Measurements from ENCODE around the gene KASH5. TPM values are rescaled to one million over a fixed set of nuclear protein-coding genes. Genes with fewer than 3 reads are reported as not detected.

Gene KASH5
- total and polyA plus RNA-seq, 4 donors, result 0.52 to 2.9 (median 1.5) TPM; not detected in 1

- peaks cover 12 to 33% (median 28%) of the 10 kb centered on the region in 4 donors for H3K36me3 ChIP-seq (ENCODE audit: control insufficient read depth in 4 of 4, insufficient read depth in 4 of 4, low read length in 4 of 4)
- TF ChIP-seq CTCF (IDR thresholded peaks at IDR 0.05; ENCODE audit: control extremely low read depth, extremely low read depth), result no peak
- ATAC-seq (ENCODE audit: insufficient read depth, low FRiP score) (peak; percentile 32), DNase-seq (peak; percentile 63 to 78 (median 74))
- peak overlapping the region; percentile 63 to 94 for H3K27ac ChIP-seq (ENCODE audit: low read depth in 1 of 2, low read length in 1 of 2)
- peak overlapping the region; percentile 19 for H3K4me3 ChIP-seq
- no peaks in the 10 kb centered on the region for H3K9me3 ChIP-seq (ENCODE audit: control insufficient read depth in 4 of 4, insufficient read depth in 3 of 4, low read length in 3 of 4)
- no peaks in the 10 kb centered on the region for H3K27me3 ChIP-seq (ENCODE audit: control insufficient read depth in 3 of 3, insufficient read depth in 3 of 3, low read length in 2 of 3)
- H3K9ac ChIP-seq (ENCODE audit: insufficient read depth in 1 of 2, low read length in 2 of 2), result no peak overlapping the region
- 23 to 41% methylated on average over 36 of the region's 36 CpGs for WGBS, 2 donors
- H3K4me1 ChIP-seq (ENCODE audit: control insufficient read depth in 5 of 5, insufficient read depth in 5 of 5, low read length in 5 of 5), result peaks cover 0 to 23% (median 9%) of the 10 kb centered on the region in 5 donors
These were observed 47.8 kb upstream of the KASH5 start for GRCh38 chr19:49340069-49340864.

- H3K27me3 ChIP-seq (ENCODE audit: control insufficient read depth in 3 of 3, insufficient read depth in 3 of 3, low read length in 2 of 3), result no peaks in the 10 kb centered on the region
- peaks cover 12 to 37% (median 28%) of the 10 kb centered on the region in 4 donors for H3K36me3 ChIP-seq (ENCODE audit: control insufficient read depth in 4 of 4, insufficient read depth in 4 of 4, low read length in 4 of 4)
- TF ChIP-seq CTCF (IDR thresholded peaks at IDR 0.05; ENCODE audit: control extremely low read depth, extremely low read depth), result no peak
- peaks cover 0 to 23% (median 9%) of the 10 kb centered on the region in 5 donors for H3K4me1 ChIP-seq (ENCODE audit: control insufficient read depth in 5 of 5, insufficient read depth in 5 of 5, low read length in 5 of 5)
- no peak overlapping the region for H3K4me3 ChIP-seq
- H3K27ac ChIP-seq (ENCODE audit: low read depth in 1 of 2, low read length in 1 of 2), result peak overlapping the region in 1 of 2 donors; percentile 67
- WGBS, 2 donors, result 93 to 95% methylated on average over 11 of the region's 11 CpGs
- ATAC-seq (ENCODE audit: insufficient read depth, low FRiP score), result no peak
- H3K9ac ChIP-seq (ENCODE audit: insufficient read depth in 1 of 2, low read length in 2 of 2), result no peak overlapping the region
- H3K9me3 ChIP-seq (ENCODE audit: control insufficient read depth in 4 of 4, insufficient read depth in 3 of 4, low read length in 3 of 4), result no peaks in the 10 kb centered on the region
- no peak for DNase-seq
These were observed 47.0 kb upstream of the KASH5 start for GRCh38 chr19:49340865-49341718.

- no peak for ATAC-seq (ENCODE audit: insufficient read depth, low FRiP score)
- H3K4me3 ChIP-seq, result no peak overlapping the region
- no peak for DNase-seq
- peaks cover 0 to 23% (median 9%) of the 10 kb centered on the region in 5 donors for H3K4me1 ChIP-seq (ENCODE audit: control insufficient read depth in 5 of 5, insufficient read depth in 5 of 5, low read length in 5 of 5)
- no peaks in the 10 kb centered on the region for H3K9me3 ChIP-seq (ENCODE audit: control insufficient read depth in 4 of 4, insufficient read depth in 3 of 4, low read length in 3 of 4)
- H3K27me3 ChIP-seq (ENCODE audit: control insufficient read depth in 3 of 3, insufficient read depth in 3 of 3, low read length in 2 of 3), result no peaks in the 10 kb centered on the region
- peaks cover 23 to 43% (median 37%) of the 10 kb centered on the region in 4 donors for H3K36me3 ChIP-seq (ENCODE audit: control insufficient read depth in 4 of 4, insufficient read depth in 4 of 4, low read length in 4 of 4)
- TF ChIP-seq CTCF (IDR thresholded peaks at IDR 0.05; ENCODE audit: control extremely low read depth, extremely low read depth), result no peak
- no peak overlapping the region for H3K9ac ChIP-seq (ENCODE audit: insufficient read depth in 1 of 2, low read length in 2 of 2)
- WGBS, 2 donors, result 90 to 94% methylated on average over 11 of the region's 11 CpGs
- H3K27ac ChIP-seq (ENCODE audit: low read depth in 1 of 2, low read length in 1 of 2), result no peak overlapping the region
These were observed 45.7 kb upstream of the KASH5 start for GRCh38 chr19:49342291-49342721.

Measured in lung (tissue), 12 donors.